Smooth muscle cell (in vitro differentiated cells): Measurements from ENCODE around the gene BRME1. TPM values are rescaled to one million over a fixed set of nuclear protein-coding genes. Genes with fewer than 3 reads are reported as not detected.

Experiments used
- DNase-seq: peaks from one replicate; lab custom pipeline; 2025; ENCODE audit not compliant: unreplicated experiment; lab: John Stamatoyannopoulos, UW
- H2AFZ ChIP-seq: fragments of 200-600 bp; sonication (generic); 2 replicates; pipeline ENCODE4 v1.6.0; 2016; ENCODE audit warnings: antibody characterized with exemption, low read depth, mild to moderate bottlenecking
- H3F3A ChIP-seq: fragments of 200-600 bp; sonication (generic); 2 replicates; pipeline ENCODE4 v1.6.0; 2017; ENCODE audit warnings: antibody characterized with exemption, low read depth
- H3K27ac ChIP-seq: fragments of 200-600 bp; sonication (generic); 2 replicates; pipeline ENCODE4 v1.5.1; 2016; ENCODE audit warnings: low read depth, mild to moderate bottlenecking
- H3K27me3 ChIP-seq: fragments of 200-600 bp; sonication (generic); 2 replicates; pipeline ENCODE4 v1.6.1; 2016; ENCODE audit warnings: low read depth, mild to moderate bottlenecking
- H3K36me3 ChIP-seq: fragments of 200-600 bp; sonication (generic); 2 replicates; pipeline ENCODE4 v1.5.1; 2016; ENCODE audit warnings: low read depth
- H3K4me1 ChIP-seq: fragments of 200-600 bp; sonication (generic); 2 replicates; pipeline ENCODE4 v1.5.1; 2016; ENCODE audit warnings: low read depth
- H3K4me2 ChIP-seq: fragments of 200-600 bp; sonication (generic); 2 replicates; pipeline ENCODE4 v1.6.0; 2016; ENCODE audit warnings: mild to moderate bottlenecking
- H3K4me3 ChIP-seq: fragments of 200-600 bp; sonication (generic); 2 replicates; pipeline ENCODE4 v1.5.1; 2016; ENCODE audit warnings: mild to moderate bottlenecking
- H3K79me2 ChIP-seq: fragments of 200-600 bp; sonication (generic); 2 replicates; pipeline ENCODE4 v1.6.0; 2016; ENCODE audit warnings: low read depth, mild to moderate bottlenecking
- H3K9ac ChIP-seq: fragments of 200-600 bp; sonication (generic); 2 replicates; pipeline ENCODE4 v1.6.0; 2016; ENCODE audit warnings: low read depth
- H3K9me3 ChIP-seq: fragments of 200-600 bp; sonication (generic); replicated peaks from 2 replicates; pipeline ENCODE4 v1.5.1; 2016; ENCODE audit warnings: low read depth
- H4K20me1 ChIP-seq: fragments of 200-600 bp; sonication (generic); 2 replicates; pipeline ENCODE4 v1.6.0; 2016; ENCODE audit warnings: low read depth
- CTCF ChIP-seq: fragments of 200-600 bp; sonication (generic); IDR thresholded peaks from 2 replicates; pipeline ENCODE4 v1.5.1; 2017; ENCODE audit warnings: borderline replicate concordance, mild to moderate bottlenecking, antibody characterized with exemption; ENCODE audit not compliant: insufficient read depth, poor library complexity, severe bottlenecking
- WGBS: methylation state at CpG from one replicate; pipeline ENCODE4 v1.1.7; 2016; ENCODE audit warnings: low lambda C conversion rate; 5-methylcytosine and 5-hydroxymethylcytosine counted together
- polyA plus RNA-seq: library from polyadenylated mRNA; unstranded; fragments of >200 nt; fragmentation: Nextera tagmentation; extraction: Ambion mirVana; gene quantifications from 2 replicates; pipeline ENCODE4 v1.2.1, GENCODE V29; 2016
- total RNA-seq: library from RNA; depleted of rRNA; stranded (reverse); fragments of >200 nt; gene quantifications from 2 replicates; pipeline ENCODE4 v1.2.3, GENCODE V29; 2014

The BRME1 gene
- total and polyA plus RNA-seq, 2 experiments from 2014 or later, result 0.72 to 2.2 TPM

GRCh38 chr19:13848798-13849676, 56.9 kb downstream of the BRME1 start:
- H3K4me1 ChIP-seq, result peaks cover 35% of the 10 kb centered on the region
- no peak for TF ChIP-seq CTCF
- WGBS, result 77% methylated on average over 16 of the region's 16 CpGs

GRCh38 chr19:13848340-13848677, 57.6 kb downstream of the BRME1 start:
- H3K9me3 ChIP-seq, result no peaks in the 10 kb centered on the region
- DNase-seq, result no peak
- H4K20me1 ChIP-seq, result no peaks in the 10 kb centered on the region
- H3K79me2 ChIP-seq, result no peaks in the 10 kb centered on the region
- no peak overlapping the region for H3K4me2 ChIP-seq
- no peaks in the 10 kb centered on the region for H3K27me3 ChIP-seq
- peak overlapping the region; percentile 100 for H3K27ac ChIP-seq
- peak overlapping the region; percentile 100 for H3K9ac ChIP-seq
- H2AFZ ChIP-seq, result no peak overlapping the region
- H3K36me3 ChIP-seq, result no peaks in the 10 kb centered on the region
- TF ChIP-seq CTCF, result no peak
- H3F3A ChIP-seq, result peaks cover 67% of the 10 kb centered on the region
- 95% methylated on average over 4 of the region's 4 CpGs for WGBS
- no peak overlapping the region for H3K4me3 ChIP-seq
- peaks cover 42% of the 10 kb centered on the region for H3K4me1 ChIP-seq

More at GRCh38 chr19:13848798-13849676, 56.9 kb downstream of the BRME1 start:
- no peaks in the 10 kb centered on the region for H3K9me3 ChIP-seq
- H3K4me2 ChIP-seq, result no peak overlapping the region
- peaks cover 68% of the 10 kb centered on the region for H3F3A ChIP-seq
- H3K9ac ChIP-seq, result peak overlapping the region; percentile 100
- H3K27ac ChIP-seq, result peak overlapping the region; percentile 100
- no peaks in the 10 kb centered on the region for H3K36me3 ChIP-seq
- no peak for DNase-seq
- H3K79me2 ChIP-seq, result no peaks in the 10 kb centered on the region
- H3K27me3 ChIP-seq, result no peaks in the 10 kb centered on the region
- no peak overlapping the region for H2AFZ ChIP-seq
- H3K4me3 ChIP-seq, result no peak overlapping the region
- no peaks in the 10 kb centered on the region for H4K20me1 ChIP-seq

GRCh38 chr19:13847407-13848339, 58.2 kb downstream of the BRME1 start:
- no peaks in the 10 kb centered on the region for H3K27me3 ChIP-seq
- peak; percentile 5 for TF ChIP-seq CTCF
- H3K9ac ChIP-seq, result peak overlapping the region; percentile 100
- no peaks in the 10 kb centered on the region for H4K20me1 ChIP-seq
- H3K9me3 ChIP-seq, result no peaks in the 10 kb centered on the region
- no peak overlapping the region for H2AFZ ChIP-seq
- peaks cover 40% of the 10 kb centered on the region for H3K4me1 ChIP-seq
- H3K4me2 ChIP-seq, result peak overlapping the region; percentile 88
- peak overlapping the region; percentile 58 for H3K4me3 ChIP-seq
- H3K79me2 ChIP-seq, result peaks cover 4% of the 10 kb centered on the region
- 8% methylated on average over 31 of the region's 47 CpGs for WGBS
- peak; percentile 91 for DNase-seq
- peaks cover 64% of the 10 kb centered on the region for H3F3A ChIP-seq
- no peaks in the 10 kb centered on the region for H3K36me3 ChIP-seq
- peak overlapping the region; percentile 100 for H3K27ac ChIP-seq
